GM19397 (cell line): ENCODE results near the gene PLEKHJ1.

Source experiments
- ATAC-seq: cut with Tn5 transposase; IDR thresholded peaks from one replicate; pipeline ENCODE4 v1.9.1; 2021; ENCODE audit warnings: mild to moderate bottlenecking, moderate library complexity; ENCODE audit not compliant: unreplicated experiment

PLEKHJ1 gene

DNA sequence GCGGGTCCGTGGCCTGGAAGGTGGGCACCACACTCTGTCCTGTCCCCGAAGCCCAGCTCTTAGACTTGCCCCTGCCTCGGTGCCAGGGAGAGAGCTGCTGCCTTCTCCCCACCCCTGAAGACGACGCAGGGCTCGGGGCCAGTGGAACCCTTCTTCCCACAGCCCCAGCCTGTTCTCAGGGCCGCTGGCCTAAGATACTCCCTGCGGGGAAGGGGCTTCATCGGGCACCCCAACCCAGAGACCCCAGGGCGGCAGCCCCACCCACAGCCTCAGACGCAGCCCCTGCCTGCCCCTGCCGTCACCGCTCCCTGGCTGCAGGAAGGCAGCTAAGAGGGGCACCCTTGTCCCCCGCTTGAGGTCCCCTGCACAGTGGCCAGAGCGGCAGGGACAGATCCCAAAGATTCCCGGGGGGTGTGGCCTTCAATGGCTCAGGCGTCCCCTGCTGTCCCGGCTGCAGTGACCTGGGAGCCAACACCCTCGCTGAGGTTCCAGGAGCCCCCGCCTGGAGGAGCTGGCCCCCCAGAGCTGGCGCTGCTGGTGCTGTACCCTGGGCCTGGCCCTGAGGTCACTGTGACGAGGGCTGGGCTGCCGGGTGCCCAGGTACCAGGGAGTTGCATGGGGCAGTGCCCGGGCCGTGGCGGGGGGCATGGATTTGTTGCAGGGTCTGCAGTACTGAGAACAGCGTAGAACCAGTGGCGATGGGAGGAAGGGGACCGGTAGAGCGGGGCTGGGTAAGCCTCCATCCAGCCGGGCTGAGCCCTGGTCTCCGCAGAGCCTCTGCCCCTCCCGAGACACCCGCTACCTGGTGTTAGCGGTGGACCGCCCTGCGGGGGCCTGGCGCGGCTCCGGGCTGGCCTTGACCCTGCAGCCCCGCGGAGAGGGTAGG is 14.0 kb upstream of the PLEKHJ1 start:
- ATAC-seq = no peak

- ATAC-seq = no peak
Observed at GRCh38 chr19:2249010-2249866, 13.1 kb upstream of the PLEKHJ1 start, which contains the start of gene AMH. Gene AMH, plus strand, starts transcription at chr19:2249323. Its CDS starts 10 bp downstream, at chr19:2249333.

DNA sequence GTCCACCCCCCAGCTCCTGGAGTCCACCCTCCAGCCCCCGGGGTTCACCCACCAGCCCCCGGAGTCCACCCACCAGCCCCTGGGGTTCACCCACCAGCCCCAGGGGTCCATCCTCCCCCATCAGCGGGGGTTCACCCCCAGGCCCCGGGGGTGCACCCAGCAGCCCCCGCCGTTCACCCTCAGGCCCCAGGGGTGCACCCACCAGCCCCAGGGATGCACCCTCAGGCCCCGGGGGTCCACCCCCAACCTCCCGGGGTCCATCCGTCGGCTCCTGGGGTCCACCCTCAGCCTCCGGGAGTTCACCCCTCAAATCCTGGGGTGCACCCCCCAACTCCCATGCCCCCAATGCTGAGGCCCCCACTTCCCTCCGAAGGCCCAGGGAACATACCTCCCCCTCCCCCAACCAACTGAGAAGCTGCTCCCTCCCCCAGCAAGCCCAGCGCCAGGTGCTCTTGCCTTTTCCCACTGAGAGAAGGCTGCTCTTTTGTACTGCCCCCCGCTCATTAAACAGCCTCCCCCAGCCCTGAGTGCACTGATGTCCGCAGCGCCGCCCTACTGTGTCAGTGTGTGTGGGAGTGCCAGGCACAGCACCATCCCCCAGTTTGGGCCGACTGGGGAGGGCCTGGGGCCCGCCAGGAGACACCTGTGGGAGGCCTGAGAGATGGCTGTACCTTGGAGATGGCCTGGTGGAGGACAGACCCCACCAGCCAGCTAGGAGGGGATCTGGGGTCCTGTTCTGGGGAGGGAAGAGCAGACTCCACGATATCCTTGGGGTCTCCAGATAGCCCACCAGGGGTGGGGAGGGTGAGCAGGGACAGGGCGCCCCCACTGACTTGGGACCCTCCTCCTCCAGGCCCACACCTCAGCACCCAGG is 12.2 kb upstream of the PLEKHJ1 start:
- no peak for ATAC-seq

DNA sequence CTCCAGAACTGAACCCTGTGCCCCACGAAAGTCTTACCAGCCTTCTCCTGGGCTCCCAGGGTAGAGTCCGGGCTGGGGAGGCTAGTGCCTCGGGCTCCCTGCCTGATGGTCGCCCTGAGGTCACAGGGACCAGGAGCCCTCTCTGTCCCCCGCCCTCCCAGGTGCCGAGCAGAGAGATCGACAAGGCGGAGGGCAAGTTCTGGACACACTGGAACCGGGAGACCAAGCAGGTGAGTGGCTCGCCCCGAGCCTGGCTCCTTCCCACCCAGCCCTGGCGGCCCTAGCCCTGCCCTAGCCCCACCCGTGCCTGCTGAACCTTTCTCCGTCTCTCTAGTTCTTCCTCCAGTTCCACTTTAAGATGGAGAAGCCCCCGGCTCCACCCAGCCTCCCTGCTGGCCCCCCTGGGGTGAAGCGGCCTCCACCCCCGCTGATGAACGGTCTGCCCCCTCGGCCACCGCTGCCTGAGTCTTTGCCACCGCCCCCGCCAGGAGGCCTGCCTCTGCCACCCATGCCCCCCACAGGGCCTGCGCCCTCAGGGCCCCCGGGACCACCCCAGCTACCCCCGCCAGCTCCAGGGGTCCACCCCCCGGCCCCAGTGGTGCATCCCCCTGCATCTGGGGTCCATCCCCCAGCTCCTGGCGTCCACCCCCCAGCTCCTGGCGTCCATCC is 11.4 kb upstream of the PLEKHJ1 start:
- no peak for ATAC-seq

DNA sequence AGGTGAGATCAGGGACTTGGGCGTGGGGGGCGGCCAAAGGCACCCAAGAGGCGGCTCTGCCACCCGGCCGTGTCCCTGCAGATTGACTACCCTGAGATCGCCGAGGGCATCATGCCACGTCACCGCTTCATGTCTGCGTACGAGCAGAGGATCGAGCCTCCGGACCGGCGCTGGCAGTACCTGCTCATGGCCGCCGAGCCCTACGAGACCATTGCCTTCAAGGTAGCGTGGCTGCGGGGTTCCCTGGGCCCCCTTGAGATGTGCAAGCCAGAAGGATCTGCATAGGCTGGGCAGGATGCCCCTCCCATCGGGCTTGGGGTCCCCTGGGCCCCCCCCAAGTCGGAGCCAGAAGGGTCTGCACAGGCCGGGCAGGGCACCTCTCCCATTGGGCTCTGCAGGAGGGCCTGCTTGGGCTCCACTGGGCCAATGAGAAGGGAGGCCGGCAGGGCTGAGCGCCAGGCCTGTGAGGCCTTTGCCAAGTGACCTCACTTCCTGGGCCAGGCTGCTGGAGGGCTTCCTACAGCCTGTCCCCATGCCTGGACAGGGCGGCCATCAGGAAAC is 10.8 kb upstream of the PLEKHJ1 start:
- no peak for ATAC-seq

DNA sequence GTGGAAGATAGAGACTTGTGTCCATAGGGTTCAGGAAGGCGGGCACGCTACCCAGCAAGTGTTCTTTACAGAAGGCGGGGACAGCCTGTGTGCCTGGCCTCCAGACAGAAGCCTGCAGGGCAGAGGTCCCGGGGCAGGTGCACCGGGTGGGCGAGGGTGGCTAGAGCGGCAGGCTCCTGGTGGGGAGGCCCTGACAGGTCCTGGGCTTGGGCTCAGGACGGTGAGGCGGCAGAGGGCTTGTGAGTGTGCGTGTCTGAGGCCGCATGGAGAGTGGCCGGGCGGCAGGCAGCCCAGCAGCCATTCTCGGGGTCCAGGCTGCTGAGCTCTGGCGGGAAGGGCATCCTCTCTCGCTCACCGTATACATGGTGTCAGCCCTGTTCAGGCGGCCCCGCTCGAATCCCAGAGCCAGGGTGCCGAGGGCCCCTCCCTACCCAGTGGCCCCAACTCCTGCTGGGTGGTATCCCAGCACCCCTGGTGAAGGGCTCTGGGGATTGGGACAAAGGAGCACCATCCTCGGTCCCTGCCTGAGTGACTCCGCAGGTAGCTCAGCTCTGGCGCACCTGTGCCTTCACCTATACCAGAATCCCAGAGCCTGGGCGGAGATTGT is 10.0 kb upstream of the PLEKHJ1 start:
- ATAC-seq = no peak

GRCh38 chr19:2245273-2245672 is 9.1 kb upstream of the PLEKHJ1 start:
- ATAC-seq = no peak

DNA sequence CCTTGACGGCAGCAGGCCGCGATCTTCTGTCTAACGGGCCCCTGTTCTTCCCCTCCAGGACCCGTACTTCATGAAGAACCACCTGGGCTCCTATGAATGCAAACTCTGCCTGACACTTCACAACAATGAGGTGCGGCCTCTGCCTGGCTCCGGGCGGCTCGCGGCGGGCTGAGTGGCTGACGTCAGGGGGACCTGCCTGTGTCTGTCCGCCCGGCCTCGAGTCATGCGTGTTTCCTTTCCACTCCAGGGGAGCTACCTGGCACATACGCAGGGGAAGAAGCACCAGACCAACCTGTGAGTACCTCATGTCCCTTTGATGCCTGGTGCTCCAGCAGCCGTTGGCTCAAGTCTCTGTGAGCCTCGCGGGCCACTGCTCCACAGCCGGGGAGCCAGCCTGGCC is 8.4 kb upstream of the PLEKHJ1 start:
- no peak for ATAC-seq

DNA sequence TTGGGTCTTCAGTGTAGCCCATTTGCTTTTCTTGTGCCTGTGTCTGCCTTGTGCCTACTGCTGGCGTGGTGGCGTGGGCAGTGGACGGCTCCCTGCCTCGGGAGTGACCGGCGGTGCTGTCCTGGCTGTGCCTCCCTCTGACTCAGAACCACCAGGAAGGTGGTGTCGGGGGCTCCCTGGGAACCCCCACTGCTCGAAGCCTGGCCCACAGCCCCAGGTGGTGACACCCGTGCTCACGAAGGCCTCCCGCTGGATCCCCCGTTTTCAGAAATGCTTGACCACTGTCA is 7.9 kb upstream of the PLEKHJ1 start:
- no peak for ATAC-seq

- no peak for ATAC-seq
Observed at GRCh38 chr19:2243274-2244124, 7.4 kb upstream of the PLEKHJ1 start.

- ATAC-seq = no peak
Observed at GRCh38 chr19:2242816-2243215, 6.7 kb upstream of the PLEKHJ1 start.

DNA sequence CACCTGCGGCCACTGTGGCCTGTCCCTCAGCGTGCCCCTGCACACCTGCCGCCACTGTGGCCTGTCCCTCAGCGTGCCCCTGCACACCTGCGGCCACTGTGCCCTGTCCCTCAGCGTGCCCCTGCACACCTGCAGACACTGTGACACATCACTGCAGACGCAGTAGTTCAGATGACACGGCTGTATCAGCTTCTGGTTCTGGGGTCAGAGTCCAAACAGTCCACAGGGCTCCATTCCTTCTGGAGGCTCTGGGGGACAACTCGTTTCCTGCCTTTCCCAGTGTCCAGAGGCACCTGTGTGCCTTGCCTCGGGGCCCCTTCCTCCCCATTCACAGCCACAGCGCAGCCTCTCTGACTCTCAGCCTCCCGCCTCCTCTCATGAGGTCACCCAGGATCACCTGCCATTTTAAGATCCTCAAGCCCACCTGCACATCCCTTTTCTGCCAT is 6.0 kb upstream of the PLEKHJ1 start:
- ATAC-seq = no peak

- no peak for ATAC-seq
Observed at GRCh38 chr19:2240881-2241760, 5.0 kb upstream of the PLEKHJ1 start.

DNA sequence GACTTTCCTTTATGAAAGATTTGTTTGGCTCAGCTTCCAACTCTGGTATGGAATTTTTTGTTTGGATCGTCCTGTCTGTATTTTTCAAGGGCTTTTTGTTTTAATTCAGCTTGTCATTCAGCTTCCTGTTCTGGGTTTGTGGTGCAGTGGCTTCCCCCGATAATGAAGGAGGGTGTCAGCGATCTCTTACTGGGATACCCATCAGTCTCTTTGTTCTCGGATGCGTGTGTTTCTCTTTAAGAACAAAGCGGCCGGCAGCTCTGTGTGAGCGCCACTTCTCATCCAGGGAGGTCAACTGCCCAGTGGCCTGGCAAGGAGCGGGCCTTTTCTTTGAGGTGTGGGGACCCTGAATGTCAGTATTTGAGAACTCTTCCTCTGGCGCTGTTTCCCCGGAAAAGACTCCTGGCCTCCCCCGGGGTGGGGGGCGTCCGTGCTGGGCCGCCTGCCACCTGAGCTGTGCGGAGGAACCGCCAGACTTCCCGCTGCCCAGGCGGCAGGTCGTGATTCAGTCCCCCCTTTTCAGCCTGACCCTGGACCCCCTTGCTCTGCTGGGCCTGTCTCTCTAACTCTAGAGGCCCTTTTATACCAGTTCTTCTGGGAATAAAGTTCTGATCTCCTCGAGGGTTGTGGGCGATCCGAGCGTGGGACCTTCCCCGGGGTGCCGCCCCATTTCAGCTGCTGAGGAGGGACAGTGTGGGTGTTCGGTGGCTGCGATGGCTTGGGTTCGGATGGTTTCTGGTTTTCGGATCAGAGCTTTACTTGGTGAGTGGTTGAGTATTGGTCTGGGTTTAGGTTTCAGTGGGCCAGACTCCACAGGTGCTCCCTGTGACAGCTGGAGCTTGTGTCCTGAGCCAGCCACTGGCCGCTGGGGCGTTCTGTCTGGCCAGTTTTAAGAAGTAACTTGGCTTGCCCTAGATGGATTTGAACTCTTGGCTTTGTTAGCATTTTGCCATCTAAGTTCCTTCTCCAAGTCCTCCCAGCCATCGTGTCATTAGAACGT is 3.9 kb upstream of the PLEKHJ1 start:
- no peak for ATAC-seq

GRCh38 chr19:2239173-2239572 is 3.0 kb upstream of the PLEKHJ1 start:
- no peak for ATAC-seq

- no peak for ATAC-seq
Observed at GRCh38 chr19:2237869-2238153, 1.7 kb upstream of the PLEKHJ1 start.
